ENCODE results near the gene USP33.

DNA sequence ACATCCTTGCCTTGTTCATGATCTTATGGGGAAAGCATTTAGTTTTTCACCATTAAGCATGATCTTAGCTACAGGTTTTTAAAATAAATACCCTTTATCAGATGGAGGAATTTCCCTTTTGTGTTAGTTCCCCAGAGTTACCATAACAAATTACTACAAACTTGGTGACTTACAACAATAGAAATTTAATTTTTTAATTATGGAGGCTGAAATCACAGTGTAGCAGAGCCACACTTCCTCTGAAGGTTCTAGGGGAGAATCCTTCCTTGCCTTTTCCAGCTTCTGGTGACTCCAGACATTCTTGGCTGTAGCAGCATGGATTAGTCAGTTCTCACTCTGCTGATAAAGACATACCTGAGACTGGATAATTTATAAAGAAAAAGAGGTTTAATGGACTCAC, 38.3 kb upstream of the USP33 start:
- no peak for TF ChIP-seq CTCF (IDR thresholded peaks at IDR 0.05; ENCODE audit: low read depth, low read length, poor library complexity, severe bottlenecking)
- TF ChIP-seq EZH2phosphoT487 (IDR thresholded peaks at IDR 0.05; ENCODE audit: borderline replicate concordance, low read length): no peak

Data from DOHH2 (cell line).